ENCODE measurements around the gene ARSB.
"Not testable (repeated sequence)": the region's sequence is repeated elsewhere in the genome, so short reads cannot be mapped to it uniquely, and the experiment has no call there.

Gene ARSB

DNA sequence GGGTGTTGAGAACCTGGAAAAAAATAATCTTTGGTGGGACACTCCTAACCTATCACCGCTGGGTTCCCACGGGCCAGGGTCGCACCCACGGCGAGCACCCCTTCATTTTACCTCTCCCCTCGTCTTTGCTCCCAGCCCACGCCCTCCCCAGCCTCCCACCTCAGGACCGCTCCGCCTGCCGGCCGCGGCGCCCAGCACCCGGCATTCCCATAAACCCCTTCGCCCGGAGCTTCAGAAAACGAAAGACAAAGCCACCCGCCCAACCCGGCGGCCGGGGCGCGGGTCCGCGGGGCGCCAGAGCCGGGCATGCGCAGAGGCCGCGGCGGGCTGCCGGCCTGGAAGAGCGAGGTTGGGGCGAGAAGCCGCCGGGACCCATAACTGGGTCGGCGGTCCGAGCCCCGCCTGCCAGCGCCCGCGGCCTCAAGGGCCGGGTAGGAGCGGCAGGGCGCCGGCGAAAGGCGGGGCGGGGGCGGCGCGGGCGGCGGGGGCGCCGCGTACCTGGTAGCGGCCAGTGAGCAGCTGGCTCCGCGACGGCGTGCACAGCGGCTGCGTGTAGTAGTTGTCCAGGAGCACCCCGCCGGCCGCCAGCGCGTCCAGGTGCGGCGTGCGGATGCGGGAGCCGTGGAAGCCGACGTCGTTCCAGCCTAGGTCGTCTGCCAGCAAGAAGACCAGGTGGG is 533 bp downstream of the ARSB start:
- peak overlapping the region; percentile 93 to 98 for H3K27ac Mint-ChIP-seq
- DNase-seq, result peak; percentile 66 to 76 (median 67)

DNA sequence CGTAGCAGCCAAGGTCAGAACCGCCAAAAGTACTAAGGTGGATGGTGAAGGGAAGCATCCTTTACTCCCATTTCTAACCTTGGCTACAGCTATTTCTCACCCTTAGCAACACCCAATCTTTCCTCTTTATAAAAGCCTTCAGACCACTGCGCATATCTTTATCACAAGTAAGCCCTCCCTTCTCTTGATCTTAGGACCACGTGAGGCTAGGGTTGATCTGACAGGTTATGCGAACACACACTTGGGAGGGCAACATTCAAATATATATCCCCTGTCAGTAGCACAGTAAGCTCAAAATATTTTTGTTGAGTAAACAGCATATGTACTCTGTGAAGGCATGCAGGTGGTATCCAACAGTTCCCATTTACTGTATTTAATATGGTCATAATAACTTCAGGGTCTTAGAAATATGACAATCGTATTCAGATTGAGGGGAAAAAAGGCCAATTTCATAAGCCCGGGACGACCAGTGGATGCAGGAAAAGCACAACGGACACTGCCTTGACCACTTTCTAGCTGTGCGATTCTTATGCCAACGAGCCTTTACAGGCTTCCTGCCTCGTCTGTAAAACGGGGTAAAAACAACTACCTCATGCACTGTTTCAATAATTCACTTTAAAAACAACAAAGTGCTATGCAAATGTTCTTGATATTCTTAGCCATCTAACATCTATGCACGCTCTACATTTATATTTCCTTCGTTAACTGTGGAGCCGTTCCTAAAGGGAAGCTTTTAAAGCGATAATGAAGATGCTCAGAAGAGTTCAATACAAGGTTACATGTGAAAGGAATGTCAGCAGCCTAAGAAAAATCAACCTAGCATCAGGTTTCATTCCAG is 1.3 kb downstream of the ARSB start:
- Mint-ChIP-seq H3K27me3 (no peaks in the 10 kb centered on the region), H3K36me3 (ENCODE audit: insufficient read depth) (peaks cover 7% of the 10 kb centered on the region), H3K4me1 (ENCODE audit: low read depth in 2 of 2) (peaks cover 17 to 26% of the 10 kb centered on the region in 2 donors), H3K9me3 (no peaks in the 10 kb centered on the region), H3K4me3 (peak overlapping the region; percentile 90 to 93), H3K27ac (peak overlapping the region; percentile 93 to 98)
- no peak for DNase-seq
- peak; percentile 1 for ATAC-seq (replicated peaks)

More for the DNA sequence above, 533 bp downstream of the ARSB start:
- Mint-ChIP-seq H3K27me3 (no peaks in the 10 kb centered on the region), H3K9me3 (no peaks in the 10 kb centered on the region), H3K4me3 (peak overlapping the region; percentile 90 to 93), H3K36me3 (ENCODE audit: insufficient read depth) (peaks cover 7% of the 10 kb centered on the region), H3K4me1 (ENCODE audit: low read depth in 2 of 2) (peaks cover 17 to 26% of the 10 kb centered on the region in 2 donors)
- peak; percentile 68 for ATAC-seq (replicated peaks)

DNA sequence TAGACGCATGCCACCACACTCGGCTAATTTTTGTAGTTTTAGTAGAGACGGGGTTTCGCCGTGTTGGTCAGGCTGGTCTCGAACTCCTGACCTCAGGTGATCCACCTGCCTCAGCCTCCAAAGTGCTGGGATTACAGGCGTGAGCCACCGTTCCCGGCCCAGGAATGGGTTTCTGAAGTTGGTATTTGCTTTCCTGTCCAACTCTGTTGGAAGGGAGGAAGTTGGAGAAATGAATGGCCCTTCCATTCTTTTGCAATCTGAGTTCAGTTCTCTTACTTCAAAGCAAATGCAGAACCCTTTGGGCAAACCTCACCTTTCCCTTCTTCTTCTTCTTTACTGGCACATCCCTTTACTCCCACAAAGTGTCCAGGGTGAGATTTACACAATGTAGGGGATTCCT is 1.9 kb downstream of the ARSB start:
- not testable (repeated sequence) for H3K36me3 Mint-ChIP-seq (ENCODE audit: insufficient read depth); H3K9me3 Mint-ChIP-seq; ATAC-seq (replicated peaks); H3K27me3 Mint-ChIP-seq; DNase-seq
- peak overlapping the region in 1 of 2 donors; percentile 98 for H3K27ac Mint-ChIP-seq
- peak overlapping the region in 1 of 2 donors; percentile 93 for H3K4me3 Mint-ChIP-seq
- peaks cover 17 to 26% of the 10 kb centered on the region in 2 donors for H3K4me1 Mint-ChIP-seq (ENCODE audit: low read depth in 2 of 2)

DNA sequence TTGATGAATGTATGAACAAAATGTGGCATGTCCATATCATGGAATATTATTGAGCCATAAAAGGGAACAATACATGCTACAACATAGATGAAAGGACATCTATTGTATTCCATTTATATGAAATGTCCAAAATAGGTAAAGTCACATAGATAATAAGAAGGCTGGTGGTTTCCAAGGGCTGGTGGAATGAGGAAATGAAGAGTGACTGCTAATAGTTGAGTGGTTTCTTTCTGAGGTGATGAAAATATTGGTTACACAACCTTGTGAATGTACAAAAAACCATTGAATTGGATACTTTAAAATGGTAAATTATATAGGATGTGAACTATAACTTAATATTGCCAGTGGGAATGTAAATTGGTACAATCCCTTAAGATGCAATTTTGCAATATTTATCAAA is 5.2 kb downstream of the ARSB start:
- DNase-seq (no peak), ATAC-seq (replicated peaks) (no peak)
- Mint-ChIP-seq H3K4me1 (ENCODE audit: low read depth in 2 of 2) (peaks cover 11 to 20% of the 10 kb centered on the region in 2 donors), H3K27ac (no peak overlapping the region), H3K36me3 (ENCODE audit: insufficient read depth) (peaks cover 3% of the 10 kb centered on the region), H3K9me3 (no peaks in the 10 kb centered on the region), H3K4me3 (no peak overlapping the region), H3K27me3 (no peaks in the 10 kb centered on the region)

DNA sequence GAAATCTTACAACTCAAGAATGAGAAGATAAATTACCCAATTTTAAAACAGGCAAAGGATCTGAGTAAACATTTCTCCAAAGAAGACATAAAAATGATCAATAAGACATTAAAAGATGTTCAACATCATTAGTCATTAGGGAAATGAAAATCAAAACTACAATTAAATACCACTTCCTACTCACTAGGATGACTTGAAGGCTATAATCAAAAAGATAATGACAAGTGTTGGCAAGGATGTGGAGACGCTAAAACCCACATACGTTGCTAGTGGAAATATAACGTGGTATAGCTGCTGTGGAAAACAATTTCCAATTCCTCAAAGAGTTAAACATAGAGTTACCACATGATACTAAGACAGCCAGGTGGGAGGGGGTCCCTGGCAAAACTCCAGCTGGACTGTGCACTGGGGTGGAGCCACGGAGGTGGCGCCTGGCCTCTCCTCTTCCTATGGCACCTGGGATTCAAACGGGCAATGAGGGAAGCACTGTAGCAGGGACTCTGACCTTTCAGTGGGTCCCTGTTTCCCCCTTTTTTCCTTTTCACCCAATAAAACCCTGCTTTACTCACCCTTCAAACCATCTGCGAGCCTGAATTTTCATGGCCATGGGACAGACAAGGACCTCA is 5.9 kb downstream of the ARSB start:
- Mint-ChIP-seq H3K4me3 (no peak overlapping the region), H3K4me1 (ENCODE audit: low read depth in 2 of 2) (peaks cover 11 to 19% of the 10 kb centered on the region in 2 donors), H3K36me3 (ENCODE audit: insufficient read depth) (peaks cover under 1% of the 10 kb centered on the region), H3K27me3 (no peaks in the 10 kb centered on the region), H3K9me3 (no peaks in the 10 kb centered on the region), H3K27ac (no peak overlapping the region)
- DNase-seq (no peak), ATAC-seq (replicated peaks) (no peak)

DNA sequence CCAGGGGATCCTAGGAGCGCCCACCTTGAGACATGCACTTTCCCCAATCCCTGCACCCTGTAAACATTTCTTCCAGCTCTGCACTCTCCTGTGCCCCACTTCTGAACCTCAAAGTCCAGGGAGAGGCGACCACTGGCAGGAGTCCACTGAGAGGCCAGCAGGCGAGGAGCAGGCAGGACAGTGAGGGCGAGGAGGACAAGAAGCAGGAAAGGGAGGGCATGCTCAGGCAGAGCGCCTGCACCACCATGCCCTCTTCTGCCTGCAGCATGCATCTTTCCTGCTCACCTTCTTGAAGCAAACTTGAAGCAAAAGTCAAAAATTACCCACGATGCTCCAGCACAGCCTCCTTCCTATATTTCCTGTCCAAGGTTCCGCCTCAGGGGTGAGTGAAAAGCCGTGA is 10.1 kb downstream of the ARSB start:
- ATAC-seq (replicated peaks) (no peak), DNase-seq (no peak)
- Mint-ChIP-seq H3K4me1 (ENCODE audit: low read depth in 2 of 2) (peaks cover 5 to 9% of the 10 kb centered on the region in 2 donors), H3K27ac (no peak overlapping the region), H3K4me3 (no peak overlapping the region), H3K27me3 (no peaks in the 10 kb centered on the region), H3K36me3 (ENCODE audit: insufficient read depth) (no peaks in the 10 kb centered on the region), H3K9me3 (no peaks in the 10 kb centered on the region)

DNA sequence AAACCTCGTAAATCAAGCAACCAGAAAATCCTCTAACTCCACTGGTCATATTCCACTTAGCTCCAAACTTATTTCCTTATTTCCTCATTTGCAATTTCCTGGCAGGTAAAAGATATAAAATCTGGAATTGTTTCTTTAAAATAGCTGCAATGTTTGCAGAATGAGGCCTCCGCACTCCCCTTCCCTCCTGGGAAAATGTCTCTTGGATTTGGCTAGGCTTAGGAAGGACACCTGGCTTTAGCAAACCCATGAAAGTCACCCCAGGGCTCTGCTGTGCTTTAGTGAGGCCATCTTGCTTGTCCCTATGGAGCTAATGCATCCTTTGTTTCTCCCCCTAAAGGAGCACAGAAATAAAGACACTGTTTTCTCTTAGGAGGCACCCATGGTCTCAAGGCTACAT is 10.5 kb downstream of the ARSB start:
- Mint-ChIP-seq H3K9me3 (no peaks in the 10 kb centered on the region), H3K27me3 (no peaks in the 10 kb centered on the region), H3K27ac (no peak overlapping the region), H3K36me3 (ENCODE audit: insufficient read depth) (no peaks in the 10 kb centered on the region), H3K4me3 (no peak overlapping the region), H3K4me1 (ENCODE audit: low read depth in 2 of 2) (peaks cover 5 to 9% of the 10 kb centered on the region in 2 donors)
- ATAC-seq (replicated peaks) (no peak), DNase-seq (no peak)

DNA sequence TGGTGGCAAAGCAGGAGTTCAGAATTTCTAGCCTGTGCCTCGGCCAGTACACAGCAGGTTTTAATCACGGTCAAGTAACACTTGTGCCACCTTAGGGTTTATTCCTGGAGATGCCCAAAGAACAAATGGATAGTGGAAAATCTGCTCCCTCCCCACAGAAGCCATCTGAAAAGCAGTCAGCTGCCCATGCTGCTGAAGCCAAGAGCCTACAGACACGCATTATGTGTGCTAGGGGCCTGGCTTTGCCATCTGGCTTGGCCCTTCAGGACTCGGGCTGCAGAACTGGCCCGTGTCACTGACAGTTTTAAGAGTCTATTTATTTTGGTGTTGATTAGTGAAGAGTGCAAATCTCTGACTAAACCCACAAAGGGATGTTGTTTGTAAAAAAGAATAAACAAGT is 11.1 kb downstream of the ARSB start:
- Mint-ChIP-seq H3K36me3 (ENCODE audit: insufficient read depth) (no peaks in the 10 kb centered on the region), H3K9me3 (no peaks in the 10 kb centered on the region), H3K27me3 (no peaks in the 10 kb centered on the region), H3K4me1 (ENCODE audit: low read depth in 2 of 2) (peaks cover 5 to 9% of the 10 kb centered on the region in 2 donors), H3K4me3 (no peak overlapping the region), H3K27ac (no peak overlapping the region)
- no peak for DNase-seq
- no peak for ATAC-seq (replicated peaks)

DNA sequence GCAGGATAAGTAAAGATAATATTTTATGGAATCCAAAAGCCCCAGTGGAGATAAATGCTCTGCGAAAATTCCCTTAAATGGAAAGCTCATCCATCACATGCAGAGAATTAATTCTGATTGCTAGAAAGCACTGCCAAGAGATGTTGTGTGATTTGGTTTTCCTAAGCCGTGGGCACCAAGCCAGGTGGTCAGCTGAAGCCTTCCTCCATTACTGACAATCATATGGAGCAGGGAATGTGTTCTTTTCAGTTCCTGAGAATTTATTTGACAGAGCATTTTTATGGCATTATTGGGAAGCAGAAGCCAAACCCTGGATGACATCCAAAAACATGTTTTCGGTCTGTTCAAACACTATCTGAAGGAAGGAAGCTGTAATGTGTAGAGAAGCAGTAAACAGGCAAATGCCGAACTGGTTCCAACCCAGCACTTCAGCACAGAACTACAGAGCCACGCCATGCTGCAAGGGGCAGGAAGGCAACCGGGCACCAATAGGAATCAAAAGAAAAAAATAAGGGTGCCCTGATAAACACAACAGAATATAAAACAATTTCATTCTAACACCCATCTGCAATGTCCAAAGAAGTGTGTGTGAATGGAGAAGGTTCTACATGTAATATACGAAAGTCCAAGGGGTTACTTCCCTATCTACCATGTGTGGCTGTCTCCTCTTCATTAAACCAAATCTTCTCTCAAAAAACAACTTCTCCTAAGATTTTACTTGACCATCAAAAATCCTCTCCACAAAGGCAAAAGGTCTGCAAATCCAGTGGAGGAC is 12.3 kb downstream of the ARSB start:
- Mint-ChIP-seq H3K27me3 (no peaks in the 10 kb centered on the region), H3K9me3 (no peaks in the 10 kb centered on the region), H3K27ac (no peak overlapping the region), H3K36me3 (ENCODE audit: insufficient read depth) (no peaks in the 10 kb centered on the region), H3K4me3 (no peak overlapping the region), H3K4me1 (ENCODE audit: low read depth in 2 of 2) (peaks cover 5 to 9% of the 10 kb centered on the region in 2 donors)
- ATAC-seq (replicated peaks) (no peak), DNase-seq (no peak)

DNA sequence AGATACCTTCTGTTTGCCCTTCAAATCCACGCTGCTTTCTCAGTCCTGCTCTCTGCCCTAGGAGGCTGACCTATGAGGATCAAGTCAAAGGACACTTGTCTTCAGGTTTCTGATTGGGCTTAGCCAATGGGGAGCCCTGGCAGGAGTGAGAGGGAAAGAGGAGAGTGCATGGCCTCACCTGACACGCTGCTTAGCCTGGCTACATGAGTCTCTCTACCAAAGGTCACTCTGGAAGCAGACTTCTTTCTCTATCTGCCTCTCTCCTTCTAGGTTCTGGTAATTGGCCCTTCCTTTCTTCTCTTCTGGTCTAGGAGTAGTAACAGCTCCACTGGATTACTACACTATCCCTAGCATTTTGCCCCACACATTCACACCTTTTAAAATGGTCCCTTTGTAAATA is 13.1 kb downstream of the ARSB start:
- no peaks in the 10 kb centered on the region for H3K27me3 Mint-ChIP-seq
- no peak overlapping the region for H3K4me3 Mint-ChIP-seq
- no peak for ATAC-seq (replicated peaks)
- H3K9me3 Mint-ChIP-seq, result no peaks in the 10 kb centered on the region
- H3K36me3 Mint-ChIP-seq (ENCODE audit: insufficient read depth), result peaks cover 4% of the 10 kb centered on the region
- DNase-seq, result no peak
- no peak overlapping the region for H3K27ac Mint-ChIP-seq
- H3K4me1 Mint-ChIP-seq (ENCODE audit: low read depth in 2 of 2), result peaks cover 2 to 3% of the 10 kb centered on the region in 2 donors

DNA sequence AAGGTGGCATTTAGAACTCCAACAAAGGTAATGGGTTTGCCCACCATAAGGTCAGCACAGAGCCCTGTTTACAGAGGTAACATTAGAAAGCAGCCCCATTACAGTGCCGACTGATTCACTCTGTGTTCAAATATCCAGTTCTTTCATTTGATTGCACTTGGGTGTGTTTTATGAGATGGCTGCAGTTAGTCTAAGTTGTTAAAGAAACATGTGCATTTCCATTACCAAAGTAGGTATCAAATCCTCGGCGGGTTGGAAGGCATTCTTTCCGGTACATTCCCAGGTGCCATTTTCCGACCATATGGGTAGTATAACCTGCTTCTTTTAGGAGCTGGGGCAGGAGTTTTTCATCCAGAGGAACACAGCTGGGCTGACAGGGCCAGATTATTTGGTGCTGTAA is 16.3 kb downstream of the ARSB start:
- H3K27me3 Mint-ChIP-seq, result no peaks in the 10 kb centered on the region
- H3K4me3 Mint-ChIP-seq, result no peak overlapping the region
- ATAC-seq (replicated peaks), result no peak
- H3K4me1 Mint-ChIP-seq (ENCODE audit: low read depth in 2 of 2), result peaks cover 0 to 2% of the 10 kb centered on the region in 2 donors
- no peak overlapping the region for H3K27ac Mint-ChIP-seq
- peaks cover 11% of the 10 kb centered on the region for H3K36me3 Mint-ChIP-seq (ENCODE audit: insufficient read depth)
- H3K9me3 Mint-ChIP-seq, result no peaks in the 10 kb centered on the region
- DNase-seq, result no peak

DNA sequence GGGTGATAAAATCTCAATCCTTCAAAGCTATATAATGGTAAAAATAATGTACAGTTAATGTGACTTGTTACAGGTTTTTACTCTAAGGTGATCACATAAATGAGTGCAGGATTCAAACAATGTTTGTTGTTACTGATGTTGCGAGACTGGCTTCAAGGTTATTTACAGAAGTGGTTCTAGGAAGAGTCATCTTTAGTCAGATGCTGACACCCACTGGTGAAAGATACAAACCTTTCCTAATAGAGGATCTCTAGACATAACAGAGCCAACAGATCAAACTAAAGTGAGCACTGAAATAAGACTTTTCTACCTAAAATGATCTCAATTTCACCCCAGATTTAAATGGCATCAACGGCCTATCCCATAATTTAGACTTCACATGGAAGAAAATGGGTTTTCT is 20.2 kb downstream of the ARSB start:
- Mint-ChIP-seq H3K9me3 (no peaks in the 10 kb centered on the region), H3K27ac (no peak overlapping the region), H3K27me3 (no peaks in the 10 kb centered on the region), H3K36me3 (ENCODE audit: insufficient read depth) (peaks cover 22% of the 10 kb centered on the region), H3K4me1 (ENCODE audit: low read depth in 2 of 2) (no peaks in the 10 kb centered on the region), H3K4me3 (no peak overlapping the region)
- DNase-seq (no peak), ATAC-seq (replicated peaks) (no peak)

DNA sequence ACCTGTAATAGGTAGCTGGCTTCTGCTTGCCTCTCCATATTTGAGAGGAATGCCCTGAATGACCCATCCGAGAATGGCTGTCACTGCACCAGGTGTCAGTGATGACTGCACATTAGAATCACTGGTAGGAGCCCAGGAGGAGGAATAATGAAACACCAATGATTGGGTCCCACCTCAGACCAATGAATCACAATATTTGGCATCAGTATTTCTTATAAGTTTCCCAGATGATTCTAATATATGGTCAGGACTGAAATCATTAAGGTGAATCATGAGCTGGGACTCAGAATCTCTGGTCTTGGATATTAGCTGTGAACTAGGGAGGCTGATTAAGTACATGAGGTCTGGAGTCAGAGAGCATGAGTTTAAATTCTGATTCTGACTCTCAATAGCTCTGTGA is 23.4 kb downstream of the ARSB start:
- Mint-ChIP-seq H3K4me1 (ENCODE audit: low read depth in 2 of 2) (no peaks in the 10 kb centered on the region), H3K36me3 (ENCODE audit: insufficient read depth) (peaks cover 19% of the 10 kb centered on the region)
- DNase-seq, result no peak

More for the DNA sequence above, 23.4 kb downstream of the ARSB start:
- Mint-ChIP-seq H3K9me3 (no peaks in the 10 kb centered on the region), H3K27ac (no peak overlapping the region), H3K27me3 (no peaks in the 10 kb centered on the region), H3K4me3 (no peak overlapping the region)
- no peak for ATAC-seq (replicated peaks)
